ENCODE results near the gene SSX2.
"Not testable (repeated sequence)": the region's sequence is repeated elsewhere in the genome, so short reads cannot be mapped to it uniquely, and the experiment has no call there.

DNA sequence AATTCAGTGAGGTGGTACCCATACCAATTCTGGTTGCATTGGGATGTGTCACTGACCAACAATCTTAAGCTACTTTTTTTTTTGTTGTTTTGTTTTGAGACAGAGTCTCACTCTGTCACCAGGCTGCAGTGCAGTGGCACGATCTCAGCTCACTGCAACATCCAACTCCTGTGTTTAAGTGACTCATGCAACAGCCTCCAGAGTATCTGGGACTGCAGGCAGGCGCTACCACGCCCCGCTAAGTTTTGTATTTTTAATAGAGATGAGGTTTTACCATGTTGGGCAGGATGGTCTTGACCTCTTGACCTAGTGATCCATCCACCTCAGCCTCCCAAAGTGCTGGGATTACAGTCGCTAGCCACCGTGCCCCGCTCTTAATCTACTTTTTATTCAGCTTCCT is 58.0 kb downstream of the SSX2 start:
- TF ChIP-seq, protein P1, sequence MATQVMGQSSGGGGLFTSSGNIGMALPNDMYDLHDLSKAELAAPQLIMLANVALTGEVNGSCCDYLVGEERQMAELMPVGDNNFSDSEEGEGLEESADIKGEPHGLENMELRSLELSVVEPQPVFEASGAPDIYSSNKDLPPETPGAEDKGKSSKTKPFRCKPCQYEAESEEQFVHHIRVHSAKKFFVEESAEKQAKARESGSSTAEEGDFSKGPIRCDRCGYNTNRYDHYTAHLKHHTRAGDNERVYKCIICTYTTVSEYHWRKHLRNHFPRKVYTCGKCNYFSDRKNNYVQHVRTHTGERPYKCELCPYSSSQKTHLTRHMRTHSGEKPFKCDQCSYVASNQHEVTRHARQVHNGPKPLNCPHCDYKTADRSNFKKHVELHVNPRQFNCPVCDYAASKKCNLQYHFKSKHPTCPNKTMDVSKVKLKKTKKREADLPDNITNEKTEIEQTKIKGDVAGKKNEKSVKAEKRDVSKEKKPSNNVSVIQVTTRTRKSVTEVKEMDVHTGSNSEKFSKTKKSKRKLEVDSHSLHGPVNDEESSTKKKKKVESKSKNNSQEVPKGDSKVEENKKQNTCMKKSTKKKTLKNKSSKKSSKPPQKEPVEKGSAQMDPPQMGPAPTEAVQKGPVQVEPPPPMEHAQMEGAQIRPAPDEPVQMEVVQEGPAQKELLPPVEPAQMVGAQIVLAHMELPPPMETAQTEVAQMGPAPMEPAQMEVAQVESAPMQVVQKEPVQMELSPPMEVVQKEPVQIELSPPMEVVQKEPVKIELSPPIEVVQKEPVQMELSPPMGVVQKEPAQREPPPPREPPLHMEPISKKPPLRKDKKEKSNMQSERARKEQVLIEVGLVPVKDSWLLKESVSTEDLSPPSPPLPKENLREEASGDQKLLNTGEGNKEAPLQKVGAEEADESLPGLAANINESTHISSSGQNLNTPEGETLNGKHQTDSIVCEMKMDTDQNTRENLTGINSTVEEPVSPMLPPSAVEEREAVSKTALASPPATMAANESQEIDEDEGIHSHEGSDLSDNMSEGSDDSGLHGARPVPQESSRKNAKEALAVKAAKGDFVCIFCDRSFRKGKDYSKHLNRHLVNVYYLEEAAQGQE (IDR thresholded peaks at IDR 0.05; ENCODE audit: low read depth, low read length), result not testable (repeated sequence)
- not testable (repeated sequence) for TF ChIP-seq RCOR1 (conservative IDR thresholded peaks at IDR 0.05; ENCODE audit: low read depth, low read length); CREB1 (IDR thresholded peaks at IDR 0.05; ENCODE audit: low read depth); YY1 (IDR thresholded peaks at IDR 0.05; ENCODE audit: low read depth, low read length); RFX5 (IDR thresholded peaks at IDR 0.05; ENCODE audit: low read depth, low read length); EZH2 (IDR thresholded peaks at IDR 0.05; ENCODE audit: borderline replicate concordance, control insufficient read depth, low read depth, low read length); ATF3 (IDR thresholded peaks at IDR 0.05; ENCODE audit: borderline replicate concordance, extremely low read depth, low read depth, low read length); CREM (IDR thresholded peaks at IDR 0.05; ENCODE audit: low read depth); CBFB (IDR thresholded peaks at IDR 0.05; ENCODE audit: low read depth)
- TF ChIP-seq, protein P2, sequence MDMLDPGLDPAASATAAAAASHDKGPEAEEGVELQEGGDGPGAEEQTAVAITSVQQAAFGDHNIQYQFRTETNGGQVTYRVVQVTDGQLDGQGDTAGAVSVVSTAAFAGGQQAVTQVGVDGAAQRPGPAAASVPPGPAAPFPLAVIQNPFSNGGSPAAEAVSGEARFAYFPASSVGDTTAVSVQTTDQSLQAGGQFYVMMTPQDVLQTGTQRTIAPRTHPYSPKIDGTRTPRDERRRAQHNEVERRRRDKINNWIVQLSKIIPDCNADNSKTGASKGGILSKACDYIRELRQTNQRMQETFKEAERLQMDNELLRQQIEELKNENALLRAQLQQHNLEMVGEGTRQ (IDR thresholded peaks at IDR 0.05; ENCODE audit: borderline replicate concordance, low read depth, low read length), result not testable (repeated sequence)
